Suprapubic skin (tissue), 4 donors: ENCODE measurements around the gene NEXN.
"Not testable (repeated sequence)": the region's sequence is repeated elsewhere in the genome, so short reads cannot be mapped to it uniquely, and the experiment has no call there.

ENCODE experiments used
- EP300 ChIP-seq: sonication (generic); formaldehyde crosslinking; IDR thresholded peaks from one replicate; pipeline ENCODE4 v1.6.1; 2017; ENCODE audit warnings: antibody characterized with exemption
- POLR2A ChIP-seq, 2 donors: fragments of 450-650 bp; IDR thresholded peaks; one replicate each; pipeline ENCODE4 v1.6.1; 2017; ENCODE audit warnings: antibody characterized with exemption in 2 of 2, mild to moderate bottlenecking in 2 of 2, moderate library complexity in 2 of 2
- POLR2AphosphoS5 ChIP-seq, 3 donors: sonication (generic); formaldehyde crosslinking; IDR thresholded peaks; one replicate each; pipeline ENCODE4 v1.6.1; 2017; ENCODE audit warnings: antibody characterized with exemption in 3 of 3
- TF ChIP-seq, protein P1 (sequence below), 2 donors: fragments of 200-600 bp in 1 of 2; fragments of 450-650 bp in 1 of 2; sonication (generic) in 1 of 2; IDR thresholded peaks; one replicate each; pipeline ENCODE4 v1.5.1; 2016 to 2019; ENCODE audit warnings: antibody characterized with exemption in 2 of 2, mild to moderate bottlenecking in 1 of 2, moderate library complexity in 1 of 2

DNA sequence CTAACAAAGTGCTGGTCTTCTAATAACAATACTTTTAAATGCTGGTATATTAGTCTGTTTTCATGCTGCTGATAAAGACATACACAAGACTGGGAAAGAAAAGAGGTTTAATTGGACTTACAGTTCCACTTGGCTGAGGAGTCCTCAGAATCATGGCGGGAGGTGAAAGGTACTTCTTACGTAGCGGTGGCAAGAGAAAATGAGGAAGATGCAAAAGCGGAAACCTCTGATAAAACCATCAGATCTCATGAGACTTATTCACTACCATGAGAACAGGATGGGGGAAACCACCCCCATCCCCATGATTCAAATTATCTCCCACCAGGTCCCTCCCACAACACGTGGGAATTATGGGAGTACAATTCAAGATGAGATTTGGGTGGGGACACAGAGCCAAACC lies 30.5 kb downstream of the NEXN start:
- TF ChIP-seq, protein P1, sequence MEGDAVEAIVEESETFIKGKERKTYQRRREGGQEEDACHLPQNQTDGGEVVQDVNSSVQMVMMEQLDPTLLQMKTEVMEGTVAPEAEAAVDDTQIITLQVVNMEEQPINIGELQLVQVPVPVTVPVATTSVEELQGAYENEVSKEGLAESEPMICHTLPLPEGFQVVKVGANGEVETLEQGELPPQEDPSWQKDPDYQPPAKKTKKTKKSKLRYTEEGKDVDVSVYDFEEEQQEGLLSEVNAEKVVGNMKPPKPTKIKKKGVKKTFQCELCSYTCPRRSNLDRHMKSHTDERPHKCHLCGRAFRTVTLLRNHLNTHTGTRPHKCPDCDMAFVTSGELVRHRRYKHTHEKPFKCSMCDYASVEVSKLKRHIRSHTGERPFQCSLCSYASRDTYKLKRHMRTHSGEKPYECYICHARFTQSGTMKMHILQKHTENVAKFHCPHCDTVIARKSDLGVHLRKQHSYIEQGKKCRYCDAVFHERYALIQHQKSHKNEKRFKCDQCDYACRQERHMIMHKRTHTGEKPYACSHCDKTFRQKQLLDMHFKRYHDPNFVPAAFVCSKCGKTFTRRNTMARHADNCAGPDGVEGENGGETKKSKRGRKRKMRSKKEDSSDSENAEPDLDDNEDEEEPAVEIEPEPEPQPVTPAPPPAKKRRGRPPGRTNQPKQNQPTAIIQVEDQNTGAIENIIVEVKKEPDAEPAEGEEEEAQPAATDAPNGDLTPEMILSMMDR (IDR thresholded peaks at IDR 0.05), result not testable (repeated sequence)
- TF ChIP-seq EP300; POLR2AphosphoS5 (IDR thresholded peaks at IDR 0.05); POLR2A (IDR thresholded peaks at IDR 0.05): not testable (repeated sequence)
